GM19324 (cell line): ENCODE data around the gene MIOX.
"Not testable (repeated sequence)": the region's sequence is repeated elsewhere in the genome, so short reads cannot be mapped to it uniquely, and the experiment has no call there.

Experiments
- ATAC-seq: cut with Tn5 transposase; IDR thresholded peaks from one replicate; pipeline ENCODE4 v1.9.1; 2021; ENCODE audit warnings: mild to moderate bottlenecking, moderate library complexity; ENCODE audit not compliant: unreplicated experiment, low FRiP score

MIOX gene

DNA sequence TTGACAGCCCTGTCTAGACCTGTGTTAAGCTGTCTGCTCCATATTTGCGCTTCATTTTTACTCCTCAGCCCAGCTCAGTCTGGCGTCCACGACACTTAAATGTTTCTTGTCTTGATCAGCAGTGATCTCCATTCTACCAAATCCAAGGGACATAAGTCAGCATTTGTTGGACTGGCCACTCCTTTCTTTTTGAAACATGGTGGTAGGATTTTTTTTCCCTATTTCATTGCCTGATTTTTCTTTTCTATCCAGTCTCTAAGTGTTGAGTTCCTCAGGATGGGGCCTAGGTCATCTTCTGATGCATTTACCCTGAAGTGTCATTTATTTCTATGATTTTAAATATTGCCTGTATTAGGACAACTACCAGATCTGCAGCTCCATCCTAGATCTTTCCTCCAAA is 22.2 kb downstream of the MIOX start:
- no peak for ATAC-seq

DNA sequence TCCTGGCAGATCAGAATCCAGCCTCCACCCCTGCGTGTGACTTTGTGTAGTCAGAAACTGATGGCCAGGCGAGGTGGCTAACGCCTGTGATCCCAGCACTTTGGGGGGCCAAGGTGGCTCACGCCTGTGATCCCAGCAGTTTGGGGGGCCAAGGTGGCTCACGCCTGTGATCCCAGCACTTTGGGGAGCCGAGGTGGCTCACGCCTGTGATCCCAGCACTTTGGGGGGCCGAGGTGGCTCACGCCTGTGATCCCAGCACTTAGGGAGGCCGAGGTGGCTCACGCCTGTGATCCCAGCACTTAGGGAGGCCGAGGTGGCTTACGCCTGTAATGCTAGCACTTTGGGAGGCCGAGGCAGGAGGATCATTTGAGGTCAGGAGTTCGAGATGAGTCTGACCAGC is 26.5 kb downstream of the MIOX start:
- no peak for ATAC-seq

DNA sequence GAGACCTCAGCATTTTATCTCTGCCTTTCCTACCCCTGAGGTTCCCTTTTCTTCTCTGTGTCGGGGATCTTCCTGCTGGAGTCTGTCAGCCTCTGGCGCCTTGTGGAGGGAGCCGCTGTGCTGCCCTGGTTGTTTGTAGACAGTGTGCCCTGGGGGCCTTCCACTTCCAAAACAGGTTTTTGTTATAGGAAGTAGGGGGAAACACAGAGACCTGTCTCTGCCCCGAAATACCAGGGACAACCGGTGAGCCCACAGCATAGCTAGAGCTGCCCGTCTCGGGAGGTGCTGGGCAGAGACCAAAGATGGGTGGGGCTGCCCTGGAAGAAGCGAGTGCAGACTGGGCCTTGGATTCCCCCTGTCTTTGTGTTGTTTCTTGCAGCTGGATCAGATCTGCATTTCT is 29.4 kb downstream of the MIOX start:
- no peak for ATAC-seq

DNA sequence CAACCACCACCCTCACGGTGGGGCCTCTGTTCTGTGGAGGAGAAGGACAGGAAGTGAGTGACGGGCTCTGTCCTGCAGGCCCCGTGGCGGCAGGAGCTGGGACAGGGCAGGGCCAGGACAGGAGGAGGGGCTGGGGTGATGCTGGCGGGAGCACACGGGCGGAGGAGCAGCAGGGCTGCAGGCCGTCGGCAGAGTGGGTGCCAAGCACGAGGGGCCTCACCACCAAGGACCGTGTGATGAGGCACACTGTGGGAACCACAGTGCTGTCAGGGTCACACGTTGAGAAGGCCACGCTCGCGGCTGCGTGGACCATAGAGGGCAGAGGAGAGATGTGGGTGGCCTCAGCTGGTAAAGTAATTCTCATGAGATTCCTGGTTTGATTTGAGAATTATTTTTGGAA is 30.2 kb downstream of the MIOX start:
- ATAC-seq, result no peak

DNA sequence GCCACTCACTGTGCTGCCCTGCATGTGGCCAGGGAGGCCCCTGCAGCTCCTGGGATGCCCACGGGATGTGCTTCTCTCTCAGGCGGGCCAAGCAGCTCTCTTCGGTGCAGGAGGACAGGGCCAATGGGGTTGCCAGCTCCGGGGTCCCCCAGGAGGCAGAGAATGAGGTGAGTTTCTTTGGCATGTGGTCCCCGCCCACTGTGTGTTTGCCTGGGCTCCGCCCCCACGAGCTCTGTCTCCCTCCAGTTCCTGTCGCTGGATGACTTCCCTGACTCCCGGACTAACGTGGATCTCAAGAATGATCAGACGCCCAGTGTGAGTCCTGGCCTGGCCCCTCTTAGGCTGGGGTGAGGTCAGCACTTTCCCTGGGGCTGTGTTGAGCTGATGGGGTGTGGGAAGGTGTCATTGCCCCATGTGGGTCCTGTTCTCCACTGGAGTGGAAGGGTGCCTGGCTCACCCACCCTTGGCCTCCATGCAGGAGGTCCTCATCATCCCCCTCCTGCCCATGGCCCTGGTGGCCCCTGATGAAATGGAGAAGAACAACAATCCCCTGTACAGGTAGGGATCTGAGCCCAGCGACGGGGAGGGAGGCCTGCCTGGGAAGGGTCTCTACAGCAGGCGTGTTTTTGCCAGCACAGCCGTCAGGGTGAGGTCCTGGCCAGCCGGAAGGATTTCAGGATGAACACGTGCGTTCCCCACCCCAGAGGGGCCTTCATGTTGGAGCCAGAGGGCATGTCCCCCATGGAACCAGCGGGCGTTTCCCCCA is 31.0 kb downstream of the MIOX start:
- no peak for ATAC-seq

DNA sequence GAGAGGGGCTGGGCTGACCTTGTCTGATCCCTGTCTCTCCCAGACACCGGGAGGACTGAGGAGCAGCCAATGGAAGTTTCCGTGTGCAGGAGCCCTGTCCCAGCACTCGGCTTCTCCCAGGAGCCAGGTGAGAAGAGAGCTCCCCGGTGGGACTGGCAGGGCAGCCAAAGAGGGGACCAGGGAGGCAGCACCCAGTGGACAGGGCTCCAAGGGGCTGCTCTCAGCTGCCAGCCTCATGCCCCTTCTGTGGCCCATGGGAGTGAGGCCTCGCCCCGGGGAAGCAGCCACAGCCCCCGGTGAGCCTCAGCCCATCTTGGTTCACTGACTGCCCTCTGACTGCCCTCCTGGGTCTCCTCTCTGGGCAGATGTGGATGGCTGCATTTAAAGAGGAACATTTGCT is 31.9 kb downstream of the MIOX start:
- no peak for ATAC-seq

DNA sequence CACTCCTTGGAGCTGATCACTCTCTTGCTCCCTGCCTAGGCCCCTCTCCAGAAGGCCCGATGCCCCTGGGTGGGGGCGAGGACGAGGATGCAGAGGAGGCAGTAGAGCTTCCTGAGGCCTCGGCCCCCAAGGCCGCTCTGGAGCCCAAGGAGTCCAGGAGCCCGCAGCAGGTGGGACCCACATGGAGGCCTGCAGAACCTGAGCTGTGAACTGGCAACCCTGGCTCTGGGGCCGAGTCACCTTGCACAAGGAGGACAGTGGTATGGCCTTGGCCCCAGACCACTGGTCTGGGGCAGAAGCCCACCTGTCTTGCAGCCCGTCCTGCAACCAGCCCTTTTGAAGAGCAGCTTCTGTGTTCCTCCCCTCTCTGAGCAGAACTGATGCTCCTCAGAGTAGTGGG is 32.5 kb downstream of the MIOX start:
- ATAC-seq, result no peak

DNA sequence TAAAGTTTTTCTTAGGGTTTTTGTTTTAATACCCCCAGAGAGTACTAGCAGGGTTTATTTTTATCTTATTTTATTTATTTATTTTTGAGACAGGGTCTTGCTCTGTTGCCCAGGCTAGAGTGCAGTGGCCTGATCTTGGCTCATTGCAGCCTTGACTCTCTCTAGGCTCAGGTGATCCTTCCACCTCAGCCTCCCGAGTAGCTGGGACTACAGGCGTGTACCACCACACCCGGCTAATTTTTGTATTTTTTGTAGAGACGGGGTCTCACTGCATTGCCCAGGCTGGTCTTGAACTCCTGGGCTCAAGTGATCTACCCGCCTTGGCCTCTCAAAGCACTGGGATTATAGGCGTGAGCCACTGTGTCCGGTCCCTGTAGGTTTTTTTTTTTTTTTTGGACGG is 33.5 kb downstream of the MIOX start:
- not testable (repeated sequence) for ATAC-seq

DNA sequence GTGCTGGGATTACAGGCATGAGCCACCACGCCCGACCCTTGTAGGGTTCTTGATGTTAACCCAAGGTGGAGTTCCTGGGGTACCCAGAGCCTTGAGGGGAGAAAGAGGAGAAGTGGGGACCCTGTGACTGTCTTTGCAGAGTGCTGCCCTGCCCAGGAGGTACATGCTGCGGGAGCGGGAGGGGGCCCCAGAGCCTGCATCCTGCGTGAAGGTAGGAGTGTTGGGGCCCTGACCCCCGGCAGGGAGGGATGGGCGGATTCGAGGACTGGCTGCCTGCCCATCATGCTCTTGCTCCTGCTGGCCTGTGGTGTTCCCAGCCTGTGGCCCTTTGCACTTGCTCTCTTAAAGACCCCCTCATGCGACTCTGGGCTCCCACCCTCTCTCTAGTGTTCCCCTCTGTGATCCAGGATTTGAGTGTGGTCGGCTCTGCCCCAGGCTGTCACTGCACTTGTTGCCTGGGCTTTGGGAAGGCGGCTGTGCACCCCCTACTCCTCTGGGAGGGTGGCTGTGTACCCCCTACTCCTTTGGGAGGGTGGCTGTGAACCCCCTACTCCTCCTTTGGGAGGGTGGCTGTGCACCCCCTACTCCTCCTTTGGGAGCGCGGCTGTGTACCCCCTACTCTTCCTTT is 34.3 kb downstream of the MIOX start:
- ATAC-seq, result no peak

DNA sequence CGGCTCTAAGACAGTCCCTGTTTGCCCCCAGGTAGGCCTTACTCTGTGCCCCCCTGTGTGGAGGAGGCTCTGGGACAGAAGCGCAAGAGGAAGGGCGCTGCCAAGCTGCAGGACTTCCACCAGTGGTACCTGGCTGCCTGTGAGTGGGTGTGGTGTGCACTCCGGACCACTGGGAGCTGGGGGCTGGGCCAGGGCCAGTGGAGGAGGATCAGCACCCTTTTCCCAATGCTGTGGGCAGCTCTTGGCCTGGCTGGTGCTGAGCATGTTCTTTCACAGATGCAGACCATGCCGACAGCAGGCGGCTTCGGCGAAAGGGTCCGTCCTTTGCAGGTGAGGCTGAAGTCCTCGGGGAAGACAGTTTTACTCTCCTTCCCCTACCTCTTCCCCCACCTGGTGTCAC is 35.1 kb downstream of the MIOX start:
- ATAC-seq, result no peak

DNA sequence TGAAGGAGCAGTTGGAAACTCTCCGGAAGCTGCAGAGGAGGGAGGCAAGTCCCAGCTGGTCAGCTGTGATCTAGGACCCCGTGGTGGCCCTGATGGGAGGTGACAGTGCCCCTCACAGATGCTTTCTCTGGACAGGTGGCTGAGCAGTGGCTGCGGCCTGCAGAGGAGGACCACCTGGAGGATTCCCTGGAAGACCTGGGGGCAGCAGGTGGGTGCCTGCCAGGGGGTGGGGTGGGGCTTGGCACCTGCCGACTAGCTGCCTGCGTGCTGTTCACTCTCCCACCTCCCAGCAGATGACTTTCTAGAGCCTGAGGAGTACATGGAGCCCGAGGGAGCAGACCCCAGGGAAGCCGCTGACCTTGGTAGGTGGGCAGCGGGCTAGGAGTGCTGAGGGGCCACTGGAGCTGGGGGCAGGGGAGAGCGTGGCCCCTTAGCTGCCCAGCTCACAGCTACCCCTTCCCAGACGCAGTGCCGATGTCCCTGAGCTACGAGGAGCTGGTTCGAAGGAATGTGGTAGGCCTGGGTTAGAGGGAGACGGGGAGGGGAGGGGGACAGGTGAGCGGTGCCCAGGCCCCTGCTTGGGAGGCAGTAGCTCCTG is 35.6 kb downstream of the MIOX start:
- no peak for ATAC-seq

DNA sequence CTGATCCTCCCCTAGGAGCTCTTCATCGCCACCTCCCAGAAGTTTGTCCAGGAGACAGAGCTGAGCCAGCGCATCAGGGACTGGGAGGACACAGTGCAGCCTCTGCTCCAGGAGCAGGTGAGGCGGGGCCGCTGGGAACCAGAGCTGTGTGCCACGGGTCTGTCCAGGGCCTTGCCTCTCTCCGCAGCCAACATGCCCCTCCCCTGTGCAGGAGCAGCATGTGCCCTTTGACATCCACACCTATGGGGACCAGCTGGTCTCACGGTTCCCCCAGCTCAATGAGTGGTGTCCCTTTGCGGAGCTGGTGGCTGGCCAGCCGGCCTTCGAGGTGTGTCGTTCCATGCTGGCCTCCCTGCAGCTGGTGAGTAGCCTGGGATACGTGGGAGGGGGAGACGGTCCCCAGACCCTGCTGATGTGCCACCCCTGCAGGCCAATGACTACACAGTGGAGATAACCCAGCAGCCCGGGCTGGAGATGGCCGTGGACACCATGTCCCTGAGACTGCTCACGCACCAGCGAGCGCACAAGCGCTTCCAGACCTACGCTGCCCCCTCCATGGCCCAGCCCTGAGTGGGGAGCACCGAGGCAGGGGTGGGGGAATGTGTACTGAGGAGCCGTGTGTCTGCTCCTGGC is 36.3 kb downstream of the MIOX start:
- ATAC-seq, result no peak

DNA sequence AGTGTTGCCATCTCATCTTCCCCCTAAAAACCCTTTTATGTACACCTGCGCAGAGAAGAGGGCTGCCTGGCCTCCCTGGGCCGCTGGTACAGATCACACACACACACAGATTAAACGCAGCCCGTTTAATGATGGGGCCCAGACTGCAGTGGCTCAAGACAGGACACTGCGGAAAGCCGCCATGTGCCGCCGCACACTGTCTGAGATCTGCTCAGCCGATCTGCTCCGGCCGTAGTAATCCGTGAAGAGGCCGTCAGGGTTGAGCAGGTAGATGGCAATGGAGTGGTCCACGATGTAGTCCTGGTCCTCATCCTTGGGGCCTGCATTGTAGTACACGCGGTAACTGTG is 36.8 kb downstream of the MIOX start:
- no peak for ATAC-seq

DNA sequence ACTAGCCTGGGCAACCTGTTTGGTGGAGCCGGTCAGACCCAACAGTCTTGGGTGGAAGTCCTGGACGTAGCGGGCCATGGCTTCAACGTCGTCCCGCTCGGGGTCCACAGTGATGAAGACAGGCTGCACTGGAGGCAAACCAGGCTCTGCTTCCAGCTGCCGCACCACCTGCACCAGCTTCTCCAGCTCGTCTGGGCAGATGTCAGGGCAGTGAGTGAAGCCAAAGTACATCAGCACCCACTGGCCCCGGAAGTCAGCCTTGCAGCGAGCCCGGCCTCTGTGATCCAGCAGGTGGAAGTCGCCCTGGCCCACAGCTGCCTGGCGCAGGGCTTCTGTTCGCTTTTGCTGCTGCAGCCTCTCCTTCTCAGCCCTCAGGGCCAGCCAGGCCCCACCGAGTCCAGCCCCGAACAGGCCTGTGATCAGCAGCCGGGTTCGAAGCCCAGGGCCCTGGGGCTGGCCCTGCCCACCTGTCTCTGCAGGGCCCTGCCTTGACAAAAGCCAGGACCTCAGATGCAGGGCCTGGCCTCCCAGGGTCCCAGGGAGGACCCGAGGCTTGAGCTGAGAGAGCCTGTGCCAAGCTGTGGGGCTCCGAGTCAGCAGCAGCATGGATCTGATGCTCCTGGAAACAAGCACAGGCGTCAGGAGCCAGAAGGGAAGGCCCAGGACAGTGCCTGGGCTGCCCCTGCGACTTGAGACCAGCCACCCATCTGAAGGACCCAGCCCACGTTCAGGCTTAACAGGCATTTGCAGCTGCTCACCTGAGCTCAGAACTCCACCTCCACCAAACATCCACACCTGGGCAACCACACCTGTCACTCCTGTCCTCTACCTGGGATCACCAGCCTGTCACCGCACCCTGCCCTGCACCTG is 37.4 kb downstream of the MIOX start:
- ATAC-seq, result no peak

DNA sequence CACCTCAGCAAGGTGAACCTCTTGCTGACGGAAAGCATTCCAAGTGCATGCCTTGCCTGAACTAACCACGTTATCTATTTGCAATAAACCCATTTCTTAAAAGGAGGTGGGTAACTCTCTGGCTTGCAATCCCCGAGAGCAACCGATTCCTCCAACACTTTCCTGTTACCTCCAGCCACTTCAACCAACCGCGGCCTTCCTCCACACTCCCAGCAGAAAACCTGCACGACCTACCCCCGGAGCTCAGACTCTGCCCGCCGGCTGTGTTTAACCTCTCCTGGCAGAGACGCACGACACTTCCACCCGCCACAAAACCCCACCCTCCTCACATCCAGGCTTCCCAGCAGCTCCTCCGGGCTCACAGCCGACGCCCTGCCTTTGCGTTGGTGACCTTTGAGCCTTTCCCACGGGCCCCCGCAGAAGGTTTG is 38.0 kb downstream of the MIOX start:
- ATAC-seq, result no peak

DNA sequence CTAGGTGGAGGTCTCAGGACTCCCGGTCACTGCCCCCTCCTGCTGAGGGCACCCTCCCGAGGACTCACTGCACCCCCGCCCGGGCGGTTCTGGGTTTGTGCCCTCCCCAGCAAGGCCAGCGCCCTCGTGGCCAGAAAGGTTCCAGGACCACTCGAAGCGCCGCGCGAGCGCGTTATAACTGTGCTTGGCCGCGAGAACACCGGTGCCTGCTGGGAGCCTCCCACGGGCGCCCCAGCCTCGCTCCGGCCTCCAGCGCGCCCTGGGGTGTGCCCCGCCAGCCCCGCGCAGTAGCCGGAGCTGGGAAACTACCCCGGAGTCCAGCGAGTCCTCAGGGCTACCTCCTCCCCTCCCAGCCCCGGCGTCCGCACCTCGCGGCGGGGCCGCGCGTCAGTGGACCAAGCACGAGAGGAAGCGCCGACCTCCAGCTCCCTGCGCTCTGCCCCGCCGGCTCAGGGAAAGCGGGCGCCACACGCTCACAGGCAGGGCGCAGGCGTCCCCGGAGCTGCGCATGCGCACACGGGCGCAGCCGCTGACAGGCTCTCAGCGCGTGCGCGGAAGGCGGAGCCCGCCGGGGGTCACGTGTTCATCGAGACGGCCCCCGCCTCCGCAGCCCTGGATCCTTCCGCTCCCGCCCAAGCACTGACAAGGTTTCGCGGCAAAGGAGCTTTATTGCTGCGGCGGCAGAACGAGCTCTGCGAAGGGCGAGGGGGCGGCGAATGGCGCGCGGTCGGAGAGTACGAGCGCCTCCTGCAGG is 38.6 kb downstream of the MIOX start, which contains the start of gene SCO2:
Gene SCO2, minus strand, starts transcription at position 495 of the 754 bp plus-strand sequence. CDS start 1,187 bp downstream, outside the sequence.
- ATAC-seq, result peak; percentile 39

DNA sequence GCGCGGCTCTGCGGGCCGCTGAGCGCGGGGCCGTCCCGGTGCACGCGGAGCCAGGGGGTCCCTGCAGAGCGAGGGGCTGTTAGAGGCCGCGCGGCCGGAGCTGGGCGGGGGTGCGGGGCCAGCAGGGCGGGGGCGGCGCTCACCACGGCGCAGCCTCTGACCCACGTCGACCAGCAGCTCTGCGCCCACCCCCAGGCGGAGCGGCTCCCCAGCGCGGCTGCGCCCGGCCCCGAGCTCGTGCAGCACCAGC is 39.1 kb downstream of the MIOX start:
- peak; percentile 18 for ATAC-seq

DNA sequence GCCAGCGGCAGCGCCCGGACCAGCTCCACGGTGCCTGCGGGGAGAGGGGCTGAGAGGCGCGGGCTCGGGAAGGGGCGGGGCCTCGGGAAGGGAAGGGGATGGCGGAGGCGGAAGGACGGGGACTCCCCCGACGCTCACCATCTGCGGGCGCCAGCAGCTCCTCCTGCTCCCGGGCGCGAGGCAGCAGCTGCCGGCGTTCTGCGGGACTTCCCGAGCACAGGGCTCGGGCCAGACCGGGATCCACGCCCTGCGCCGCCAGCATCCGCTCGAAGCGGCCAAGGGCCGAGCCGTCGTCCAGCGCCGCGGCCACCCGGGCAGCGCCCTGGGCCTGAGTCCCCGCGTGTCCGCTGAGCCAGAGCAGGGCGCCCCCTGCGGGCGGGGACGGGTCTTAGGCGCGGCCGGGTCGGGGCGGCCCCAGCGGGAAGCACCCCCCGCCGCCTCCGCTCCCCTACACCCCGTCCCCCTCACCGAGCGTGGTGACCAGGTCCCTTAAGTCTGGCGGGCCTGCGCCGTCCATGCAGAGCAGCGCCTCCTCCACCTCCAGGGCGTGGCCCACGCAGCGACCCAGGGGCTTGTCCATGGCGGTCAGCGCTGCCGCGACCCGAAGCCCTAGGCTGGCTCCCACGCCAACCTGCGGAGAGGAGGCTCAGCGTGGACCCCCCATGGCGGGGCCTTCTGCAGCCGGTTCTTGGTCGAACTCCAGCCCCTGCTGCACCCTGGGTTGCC is 39.6 kb downstream of the MIOX start:
- peak; percentile 31 for ATAC-seq
